ENCODE results near the gene PLA2G10.
"Not testable (repeated sequence)": the region's sequence is repeated elsewhere in the genome, so short reads cannot be mapped to it uniquely, and the experiment has no call there.

Gene PLA2G10

DNA sequence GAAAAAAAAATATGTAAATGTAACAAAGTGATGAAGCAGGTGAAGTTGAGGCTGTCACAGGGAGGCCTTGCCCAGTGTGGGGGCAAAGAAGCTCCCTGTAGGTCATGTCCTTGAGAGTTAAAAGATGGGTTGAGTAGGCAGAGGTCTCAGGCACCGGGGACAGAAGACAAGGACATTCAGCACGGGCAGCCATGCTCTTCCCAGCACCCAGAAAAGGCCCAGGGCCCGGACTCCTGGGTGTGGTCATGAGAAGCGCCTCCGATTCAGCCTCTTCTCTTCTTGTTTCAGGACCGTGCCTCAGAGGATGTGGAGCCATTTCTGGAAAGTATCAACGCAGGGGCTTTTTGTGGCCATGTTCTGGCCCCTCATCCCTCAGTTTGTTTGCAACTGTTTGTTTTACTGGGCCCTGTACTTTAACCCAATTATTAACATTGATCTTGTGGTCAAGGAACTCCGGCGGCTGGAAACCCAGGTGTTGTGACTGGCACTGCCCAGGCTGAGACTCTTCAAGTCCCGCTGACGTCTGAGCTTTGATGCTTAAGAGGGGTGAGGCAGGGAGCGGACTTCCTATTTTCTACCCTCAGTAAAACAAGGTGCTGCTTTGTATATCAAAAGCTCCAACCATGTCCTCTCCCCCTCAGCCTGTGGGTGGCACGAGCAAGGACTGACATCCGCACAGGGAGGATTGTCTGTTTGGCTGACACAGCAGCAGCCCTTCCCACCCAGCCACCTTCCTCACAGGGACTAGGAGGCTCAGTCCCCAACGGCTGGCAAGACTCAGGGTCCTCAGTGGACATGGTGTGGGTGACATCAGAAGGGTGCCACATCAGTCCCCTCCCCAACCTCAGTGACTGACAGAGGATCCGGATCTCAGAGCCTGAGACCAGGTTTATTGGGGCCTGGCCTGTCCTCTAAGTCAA is 26.5 kb downstream of the PLA2G10 start:
- no peak for DNase-seq (ENCODE audit: low spot score)

DNA sequence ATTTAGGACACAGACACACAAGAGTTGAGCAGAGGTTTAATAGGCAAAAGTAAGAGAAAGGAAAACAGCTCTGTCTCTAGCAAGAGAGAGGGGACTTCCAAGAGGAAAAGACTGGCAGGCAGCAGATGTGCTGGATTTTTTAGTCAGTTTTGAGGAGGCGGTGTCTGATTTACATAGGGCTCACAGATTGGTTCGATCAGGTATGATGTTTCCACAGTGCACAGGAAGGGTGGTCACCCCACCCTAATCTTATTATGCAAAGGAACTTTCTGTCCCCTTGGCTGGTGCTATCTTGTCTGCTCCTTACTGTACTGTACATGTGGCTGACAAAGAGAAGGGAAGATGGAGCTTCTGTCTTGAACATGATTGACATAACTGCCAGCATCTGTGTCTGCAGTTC is 36.0 kb downstream of the PLA2G10 start:
- DNase-seq (ENCODE audit: low spot score) = no peak

GRCh38 chr16:14652726-14653125 is 41.4 kb downstream of the PLA2G10 start:
- DNase-seq (ENCODE audit: low spot score) = no peak

DNA sequence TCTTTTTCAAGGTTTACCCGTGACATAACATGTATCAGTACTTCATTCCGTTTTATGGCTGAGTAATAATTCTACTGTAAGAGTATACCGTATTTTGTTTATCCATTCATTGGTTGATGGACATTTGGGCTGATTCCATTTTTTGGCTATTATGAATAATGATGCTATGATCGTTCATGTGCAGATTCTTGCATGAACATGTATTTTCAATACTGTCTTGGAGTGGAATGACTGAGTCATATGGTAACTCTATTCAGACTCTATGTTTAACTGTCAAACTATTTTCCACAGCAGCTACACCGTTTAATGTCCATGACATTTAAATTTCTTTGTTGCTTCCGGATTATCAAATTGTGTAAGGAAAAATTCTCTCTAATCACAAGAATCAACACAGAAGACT is 43.5 kb downstream of the PLA2G10 start:
- DNase-seq (ENCODE audit: low spot score) = no peak

DNA sequence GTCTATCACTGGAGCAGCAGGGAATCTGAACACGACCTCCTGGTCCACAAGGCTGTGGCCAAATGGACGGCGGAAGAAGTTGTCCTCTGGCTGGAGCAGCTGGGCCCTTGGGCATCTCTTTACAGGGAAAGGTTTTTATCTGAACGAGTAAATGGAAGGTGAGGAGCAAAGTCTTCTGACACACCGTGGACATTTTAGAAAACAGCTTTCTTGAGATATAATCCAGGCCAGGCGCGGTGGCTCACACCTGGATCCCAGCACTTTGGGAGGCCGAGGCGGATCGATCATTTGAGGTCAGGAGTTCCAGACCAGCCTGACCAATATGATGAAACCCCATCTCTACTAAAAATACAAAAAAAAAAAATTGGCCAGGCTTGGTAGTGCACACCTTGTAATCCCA is 44.3 kb downstream of the PLA2G10 start:
- DNase-seq (ENCODE audit: low spot score) = no peak

GRCh38 chr16:14641926-14642325 is 52.2 kb downstream of the PLA2G10 start:
- DNase-seq (ENCODE audit: low spot score) = no peak

DNA sequence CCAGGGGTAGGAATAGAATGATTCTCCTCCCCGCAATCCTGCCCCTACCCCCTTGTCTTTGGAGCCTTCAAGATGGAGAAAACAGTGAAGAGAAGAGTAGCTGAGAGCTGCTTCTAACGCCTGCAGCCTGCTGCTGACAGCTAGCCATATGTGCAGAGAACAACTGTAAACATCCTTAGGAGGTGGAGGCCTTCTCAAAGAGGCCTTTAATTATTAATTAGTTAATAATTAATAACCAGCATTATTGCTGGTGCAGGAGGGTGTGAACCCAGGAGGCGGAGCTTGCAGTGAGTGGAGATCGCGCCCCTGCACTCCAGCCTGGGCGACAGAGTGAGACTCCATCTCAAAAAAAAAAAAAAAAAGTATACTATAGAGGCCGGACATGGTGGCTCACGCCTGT is 52.9 kb downstream of the PLA2G10 start:
- no peak for DNase-seq (ENCODE audit: low spot score)

GRCh38 chr16:14640538-14640937 is 53.6 kb downstream of the PLA2G10 start:
- no peak for DNase-seq (ENCODE audit: low spot score)

GRCh38 chr16:14636951-14637240 is 57.2 kb downstream of the PLA2G10 start:
- not testable (repeated sequence) for DNase-seq (ENCODE audit: low spot score)

GRCh38 chr16:14636179-14636950 is 57.7 kb downstream of the PLA2G10 start:
- DNase-seq (ENCODE audit: low spot score) = not testable (repeated sequence)

DNA sequence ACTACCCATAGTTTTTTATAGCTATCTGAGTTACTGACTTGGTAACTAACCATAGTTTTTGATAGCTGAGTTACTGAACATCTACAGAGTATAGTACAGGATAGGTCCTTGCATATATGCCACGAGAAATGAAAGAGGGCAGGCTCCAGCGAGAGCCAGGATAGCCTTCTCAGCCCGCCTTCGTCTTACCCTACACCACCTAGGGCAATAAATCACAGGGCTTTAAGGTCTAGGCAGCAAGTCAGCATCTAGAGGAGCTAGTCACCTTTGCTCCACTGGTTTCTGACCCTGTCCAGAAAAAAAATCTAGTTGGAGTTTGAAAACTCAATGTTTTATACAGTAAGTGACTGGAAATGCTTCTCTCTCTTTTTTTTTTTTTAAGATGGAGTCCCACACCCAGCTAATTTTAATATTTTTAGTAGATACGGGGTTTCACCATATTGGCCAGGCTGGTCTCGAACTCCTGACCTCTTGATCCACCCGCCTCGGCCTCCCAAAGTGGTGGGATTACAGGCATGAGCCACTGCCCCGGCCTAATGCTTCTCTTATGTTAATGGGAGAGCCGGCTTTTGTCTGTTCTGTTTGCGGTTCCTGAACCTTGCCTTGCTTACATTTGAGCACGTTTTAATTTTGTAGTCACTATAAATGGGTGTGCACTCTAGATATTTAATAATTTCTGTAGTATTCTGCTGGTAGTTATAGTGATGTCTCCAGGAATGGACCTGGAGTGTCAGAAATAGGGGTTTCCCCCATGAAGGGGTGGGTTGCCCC is 58.5 kb downstream of the PLA2G10 start:
- no peak for DNase-seq (ENCODE audit: low spot score)

DNA sequence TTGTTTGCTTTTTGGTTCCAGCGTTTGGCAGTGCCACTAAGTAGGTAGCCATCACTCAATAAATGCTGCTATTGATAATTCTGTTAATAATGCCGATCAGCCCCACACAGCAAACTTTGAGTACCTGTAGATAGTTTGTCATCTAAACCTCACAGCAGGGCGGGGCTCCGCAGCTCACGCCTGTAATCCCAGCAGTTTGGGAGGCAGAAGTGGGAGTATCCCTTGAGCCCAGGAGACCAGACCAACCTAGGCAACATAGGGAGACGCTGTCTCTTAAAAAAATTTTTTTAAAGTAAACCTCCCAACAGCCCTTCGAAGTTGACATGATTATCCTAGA is 59.8 kb downstream of the PLA2G10 start:
- DNase-seq (ENCODE audit: low spot score) = no peak

DNA sequence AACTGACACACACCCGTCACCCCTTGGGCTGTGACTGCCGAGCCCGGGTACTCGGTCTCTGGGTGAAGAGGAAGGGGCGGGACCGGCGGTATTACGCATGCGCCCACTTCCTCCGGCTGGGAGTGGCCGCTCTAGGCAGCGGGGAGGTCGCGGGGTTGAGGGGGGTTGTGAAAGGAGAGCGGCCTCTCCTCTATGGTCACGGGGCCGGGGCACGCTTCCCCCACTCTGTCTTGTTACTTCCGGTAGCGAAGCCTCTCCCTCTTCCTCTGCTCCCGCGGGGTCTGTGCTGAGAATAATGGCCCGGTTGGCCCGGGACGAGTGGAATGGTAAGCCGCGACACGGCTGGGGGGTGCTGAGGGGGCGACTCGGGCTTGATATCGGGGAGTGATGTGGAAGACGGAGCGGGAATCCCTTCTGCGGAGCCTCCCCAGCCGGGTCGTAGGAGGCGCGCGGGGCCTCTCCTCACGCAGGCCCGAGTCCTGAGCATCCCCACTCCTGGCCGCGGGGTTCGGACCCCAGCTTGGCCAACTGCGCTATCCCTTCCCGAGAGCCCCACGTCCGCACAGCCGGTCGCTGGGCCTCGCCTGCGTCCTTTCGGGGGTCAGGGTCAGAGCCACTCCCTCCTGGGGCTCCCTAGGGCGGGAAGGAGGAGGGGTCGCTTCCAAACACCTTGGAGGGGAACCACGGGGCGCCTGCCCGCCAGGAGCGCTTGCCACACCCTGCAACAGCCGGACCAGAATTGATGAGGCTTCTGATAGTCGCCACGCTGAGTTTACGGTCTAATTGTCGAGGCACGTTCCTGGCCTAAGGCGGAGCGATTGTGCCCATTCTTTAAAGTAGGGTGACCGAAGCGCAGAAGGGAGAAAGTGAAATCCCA is 61.2 kb downstream of the PLA2G10 start, which contains the start of gene BFAR:
BFAR (plus strand) TSS at position 259 of the 877 bp plus-strand sequence. CDS start 11,396 bp downstream, outside the sequence.
- peak; percentile 92 for DNase-seq (ENCODE audit: low spot score)

GRCh38 chr16:14630620-14631330 is 63.3 kb downstream of the PLA2G10 start:
- not testable (repeated sequence) for DNase-seq (ENCODE audit: low spot score)

DNA sequence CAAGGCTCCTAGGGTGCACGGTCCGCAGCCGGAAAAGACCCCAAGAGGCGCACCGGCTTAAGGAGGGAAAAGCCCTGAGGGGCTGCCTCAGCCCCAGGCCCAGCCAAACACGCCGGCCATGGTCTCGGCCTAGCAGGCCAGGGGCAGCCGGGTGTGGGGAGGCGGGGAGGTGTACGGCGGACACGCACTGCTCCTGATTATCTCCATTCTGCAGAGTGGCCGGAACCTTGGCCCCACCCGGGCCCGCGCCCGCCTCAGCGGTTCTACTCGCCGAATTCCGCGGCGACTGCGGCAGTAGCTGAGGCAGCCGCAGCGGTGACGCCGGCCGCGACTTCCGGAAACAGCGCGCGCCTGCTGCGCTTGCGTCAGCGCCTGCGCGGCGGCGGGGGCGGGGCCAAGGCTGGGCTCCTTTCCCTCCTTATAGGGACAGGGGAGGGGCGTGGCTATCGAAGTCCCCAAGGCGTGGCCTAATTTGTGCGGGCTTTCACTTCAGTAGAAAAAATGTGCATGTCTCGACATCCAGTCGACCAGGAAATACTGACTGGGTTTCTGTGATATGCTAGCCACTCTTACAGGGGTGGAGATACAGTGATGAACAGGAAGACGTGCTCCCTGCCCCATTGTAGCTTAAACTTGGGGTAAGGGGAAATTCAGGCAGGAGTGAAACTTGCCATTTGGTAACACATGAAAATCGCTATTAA is 64.0 kb downstream of the PLA2G10 start, which contains the start of gene PARN:
PARN (minus strand) TSS at position 342 of the 701 bp plus-strand sequence; CDS start at position 207, 135 bp downstream.
- DNase-seq (ENCODE audit: low spot score) = peak; percentile 86

- no peak for DNase-seq (ENCODE audit: low spot score)
These were observed 64.5 kb downstream of the PLA2G10 start for GRCh38 chr16:14629612-14629918.

DNA sequence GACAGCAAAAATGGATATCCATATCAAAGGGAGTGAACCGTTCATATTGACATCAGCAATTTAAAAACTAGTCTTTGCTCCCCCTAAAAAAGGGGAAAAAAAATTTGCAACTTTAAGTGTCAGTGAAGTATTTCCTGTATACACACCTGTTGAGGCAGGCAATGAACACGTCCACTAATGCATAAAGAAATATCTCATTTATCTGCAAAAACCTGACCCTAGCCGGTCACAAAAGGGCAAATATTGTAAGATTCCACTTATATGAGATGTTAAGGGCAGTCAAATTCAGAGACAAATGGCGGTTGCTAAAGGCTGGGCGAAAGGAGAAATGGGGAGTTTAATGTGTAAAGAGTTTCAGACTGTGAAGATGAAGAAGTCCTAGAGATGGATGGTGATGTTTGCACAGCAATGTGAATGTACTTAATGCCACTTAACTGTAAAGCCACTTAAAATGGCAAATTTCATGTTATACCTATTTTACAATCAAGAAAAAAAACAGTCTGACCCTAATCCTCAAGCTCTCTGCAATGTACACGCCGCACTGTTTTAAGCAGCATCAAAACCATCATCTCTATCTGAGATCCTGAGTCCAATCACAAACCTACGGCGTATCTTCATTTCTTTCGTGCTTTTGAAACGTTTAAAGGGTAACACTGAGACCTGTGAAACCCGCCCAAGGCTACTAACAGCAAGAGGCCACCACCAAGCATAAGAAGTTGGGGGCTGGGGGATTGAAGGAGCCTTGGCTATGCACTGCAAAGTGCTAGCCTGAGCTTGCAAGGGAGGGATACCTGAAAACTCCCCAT is 65.1 kb downstream of the PLA2G10 start:
- no peak for DNase-seq (ENCODE audit: low spot score)

GRCh38 chr16:14627078-14627477 is 67.0 kb downstream of the PLA2G10 start:
- DNase-seq (ENCODE audit: low spot score) = no peak
